Motor neuron (in vitro differentiated cells): Measurements from ENCODE around the gene GRIK1. TPM values are rescaled to one million over a fixed set of nuclear protein-coding genes. Genes with fewer than 3 reads are reported as not detected.

Source experiments
- ATAC-seq, 8 experiments: fragments of 200-7000 bp; cut with Tn5 transposase; replicated peaks in 6 of 8; 2 replicates each; pipeline ENCODE4 v1.8.0; 2021; ENCODE audit warnings: mild to moderate bottlenecking in 8 of 8, moderate library complexity in 8 of 8
- H3K27ac ChIP-seq, 2 donors: fragments of 250-450 bp; sonication (Bioruptor Pico); 2 replicates each; pipeline ENCODE4 v1.9.0; 2021; ENCODE audit warnings: antibody characterized with exemption in 2 of 2, mild to moderate bottlenecking in 2 of 2, moderate library complexity in 1 of 2
- H3K4me1 ChIP-seq, 2 donors: fragments of 250-450 bp; sonication (Bioruptor Pico); replicated peaks in 1 of 2; 2 replicates each; pipeline ENCODE4 v1.6.1; 2021; ENCODE audit warnings: antibody characterized with exemption in 2 of 2, mild to moderate bottlenecking in 2 of 2, moderate library complexity in 1 of 2
- H3K4me3 ChIP-seq, 5 donors: fragments of 250-450 bp; sonication (Bioruptor Pico); 2 replicates each; pipeline ENCODE4 v1.9.0; 2021; ENCODE audit warnings: antibody characterized with exemption in 5 of 5, mild to moderate bottlenecking in 5 of 5, moderate library complexity in 4 of 5
- WGBS, 10 experiments: fragments of 450-650 bp; shearing (Covaris generic); methylation state at CpG; one replicate each; pipeline ENCODE4 v1.0.0; 2022; 5-methylcytosine and 5-hydroxymethylcytosine counted together
- in situ Hi-C, 9 experiments: fragments of 400-800 bp; cut with MboI; loops; one replicate each; pipeline ENCODE4 v1.15.0; 2021; ENCODE audit warnings: low sequenced_read_pairs in 9 of 9, low pct_unique_long_range_greater_than_20kb in 2 of 9; ENCODE audit not compliant: unreplicated experiment in 9 of 9
- total RNA-seq, 8 experiments: library from RNA; unstranded; fragments of 300-600 nt; gene quantifications; 2 replicates each; pipeline versions ENCODE4 v1.2.3 to v1.2.4, GENCODE V29; 2022

The GRIK1 gene
- total RNA-seq, 8 experiments from 2014 or later = 0.15 to 8.7 (median 3.9) TPM

GRCh38 chr21:29943885-29944284 lies 4.1 kb upstream of the GRIK1 start:
- in situ Hi-C loops = no loop called here
- no peaks in the 10 kb centered on the region for H3K4me1 ChIP-seq
- WGBS, 10 experiments = 14 to 93% (median 69%) methylated on average over 3 to 4 of the region's 4 CpGs

GRCh38 chr21:29942034-29942433 lies 2.2 kb upstream of the GRIK1 start:
- in situ Hi-C loops = no loop called here
- Histone ChIP-seq H3K4me1 (peaks cover 3 to 5% of the 10 kb centered on the region in 2 donors), H3K4me3 (no peak overlapping the region), H3K27ac (no peak overlapping the region)
- 17 to 100% (median 75%) methylated on average over 1 of the region's 1 CpG; no CpG with 5 or more reads in 4 of the 10 experiments for WGBS, 10 experiments
- ATAC-seq = no peak

More at GRCh38 chr21:29943885-29944284, 4.1 kb upstream of the GRIK1 start:
- Histone ChIP-seq H3K27ac (no peak overlapping the region), H3K4me3 (no peak overlapping the region)
- ATAC-seq = no peak

- Histone ChIP-seq H3K27ac (no peak overlapping the region), H3K4me1 (peaks cover 3 to 5% of the 10 kb centered on the region in 2 donors), H3K4me3 (no peak overlapping the region)
- 25 to 100% (median 100%) methylated on average over 1 to 2 of the region's 2 CpGs; no CpG with 5 or more reads in 1 of the 10 experiments for WGBS, 10 experiments
- no peak for ATAC-seq
- in situ Hi-C loops = no loop called here
Measured at GRCh38 chr21:29940991-29941390, 1.2 kb upstream of the GRIK1 start.

- peak overlapping the region; percentile 42 to 58 (median 53) for H3K4me3 ChIP-seq
- no peak overlapping the region for H3K27ac ChIP-seq
- H3K4me1 ChIP-seq = peaks cover 3 to 5% of the 10 kb centered on the region in 2 donors
- in situ Hi-C loops = no loop called here
- peak in 2 of 8 experiments; percentile 1 to 5 for ATAC-seq
- WGBS, 10 experiments = 0 to 32% (median 24%) methylated on average over 3 to 6 of the region's 6 CpGs; no CpG with 5 or more reads in 1 of the 10 experiments
Measured at GRCh38 chr21:29940361-29940760, 565 bp upstream of the GRIK1 start.

- WGBS, 10 experiments = 0 to 20% (median 0%) methylated on average over 1 to 14 of the region's 62 CpGs; no CpG with 5 or more reads in 5 of the 10 experiments
- H3K27ac ChIP-seq = no peak overlapping the region
- peaks cover 3 to 5% of the 10 kb centered on the region in 2 donors for H3K4me1 ChIP-seq
- ATAC-seq = peak; percentile 58 to 82 (median 78)
- H3K4me3 ChIP-seq = peak overlapping the region; percentile 42 to 58 (median 53)
- in situ Hi-C loops = no loop called here
Measured at GRCh38 chr21:29939104-29939923, 482 bp downstream of the GRIK1 start.

GRCh38 chr21:29938776-29939103 lies 1.1 kb downstream of the GRIK1 start:
- WGBS, 10 experiments = 0 to 60% (median 22%) methylated on average over 1 to 5 of the region's 11 CpGs; no CpG with 5 or more reads in 4 of the 10 experiments
- ATAC-seq = peak in 5 of 8 experiments; percentile 6 to 50 (median 41)
- Histone ChIP-seq H3K4me3 (peak overlapping the region; percentile 42 to 58 (median 53)), H3K27ac (no peak overlapping the region), H3K4me1 (peaks cover 3 to 5% of the 10 kb centered on the region in 2 donors)
- in situ Hi-C loops = no loop called here

- WGBS, 10 experiments = 0 to 89% (median 78%) methylated on average over 1 to 3 of the region's 3 CpGs; no CpG with 5 or more reads in 1 of the 10 experiments
- H3K4me3 ChIP-seq = no peak overlapping the region
Measured at GRCh38 chr21:29933088-29933487, 6.7 kb downstream of the GRIK1 start.

GRCh38 chr21:29928537-29928936 lies 11.3 kb downstream of the GRIK1 start:
- H3K4me3 ChIP-seq = no peak overlapping the region
- no peak overlapping the region for H3K27ac ChIP-seq
- WGBS, 10 experiments = 0 to 100% (median 45%) methylated on average over 1 to 4 of the region's 4 CpGs
- no peaks in the 10 kb centered on the region for H3K4me1 ChIP-seq
- no peak for ATAC-seq
- in situ Hi-C loops = no loop called here

More at GRCh38 chr21:29933088-29933487, 6.7 kb downstream of the GRIK1 start:
- Histone ChIP-seq H3K4me1 (no peaks in the 10 kb centered on the region), H3K27ac (no peak overlapping the region)
- no peak for ATAC-seq
- in situ Hi-C loops = no loop called here

GRCh38 chr21:29920938-29921337 lies 18.9 kb downstream of the GRIK1 start:
- in situ Hi-C loops = no loop called here
- ATAC-seq = no peak
- Histone ChIP-seq H3K4me1 (no peaks in the 10 kb centered on the region), H3K4me3 (no peak overlapping the region), H3K27ac (no peak overlapping the region)
- WGBS, 10 experiments = 89 to 100% (median 94%) methylated on average over 1 of the region's 1 CpG; no CpG with 5 or more reads in 6 of the 10 experiments

- Histone ChIP-seq H3K27ac (no peak overlapping the region), H3K4me3 (no peak overlapping the region), H3K4me1 (no peaks in the 10 kb centered on the region)
- in situ Hi-C loops = no loop called here
- WGBS, 10 experiments = 0 to 100% (median 90%) methylated on average over 1 to 2 of the region's 2 CpGs; no CpG with 5 or more reads in 5 of the 10 experiments
- ATAC-seq = no peak
Measured at GRCh38 chr21:29914326-29914725, 25.5 kb downstream of the GRIK1 start.

- ATAC-seq = no peak
- WGBS, 10 experiments = 18 to 100% (median 93%) methylated on average over 2 to 4 of the region's 4 CpGs
- H3K27ac ChIP-seq = no peak overlapping the region
- no peaks in the 10 kb centered on the region for H3K4me1 ChIP-seq
- in situ Hi-C loops = no loop called here
- no peak overlapping the region for H3K4me3 ChIP-seq
Measured at GRCh38 chr21:29909571-29909970, 30.2 kb downstream of the GRIK1 start.

- ATAC-seq = peak in 6 of 8 experiments; percentile 37 to 92 (median 70)
- in situ Hi-C loops = no loop called here
- no peaks in the 10 kb centered on the region for H3K4me1 ChIP-seq
- WGBS, 10 experiments = 0 to 92% (median 53%) methylated on average over 1 to 8 of the region's 11 CpGs
- H3K27ac ChIP-seq = no peak overlapping the region
- H3K4me3 ChIP-seq = no peak overlapping the region
Measured at GRCh38 chr21:29904359-29905282, 35.2 kb downstream of the GRIK1 start.

GRCh38 chr21:29896884-29897283 lies 42.9 kb downstream of the GRIK1 start:
- Histone ChIP-seq H3K4me1 (no peaks in the 10 kb centered on the region), H3K27ac (no peak overlapping the region), H3K4me3 (no peak overlapping the region)
- in situ Hi-C loops = no loop called here
- WGBS, 10 experiments = 0 to 100% (median 60%) methylated on average over 1 to 3 of the region's 3 CpGs; no CpG with 5 or more reads in 3 of the 10 experiments
- no peak for ATAC-seq
